Adrenal gland (tissue), 19 donors: ENCODE results near the gene KRTAP5-5. TPM values are rescaled to one million over a fixed set of nuclear protein-coding genes. Genes with fewer than 3 reads are reported as not detected.
"Not testable (repeated sequence)": the region's sequence is repeated elsewhere in the genome, so short reads cannot be mapped to it uniquely, and the experiment has no call there.

Source experiments
- DNase-seq, 7 donors: peaks; one replicate each; pipeline ENCODE4 v3.0.0-alpha.2; 2019 to 2020
- H3K27ac ChIP-seq, 5 donors: fragments of 200-600 bp; sonication (generic) in 4 of 5; 1 replicate in 3 of 5; 2 replicates in 2 of 5; pipeline versions ENCODE4 v1.5.1 to v1.8.0; 2016 to 2020; ENCODE audit warnings: mild to moderate bottlenecking in 1 of 5
- H3K27me3 ChIP-seq: fragments of 200-600 bp; 2 replicates; pipeline ENCODE4 v1.8.0; 2021
- H3K36me3 ChIP-seq, 2 donors: fragments of 200-600 bp; replicated peaks in 1 of 2; 1 replicate in 1 of 2; 2 replicates in 1 of 2; pipeline versions ENCODE4 v1.5.1 to v1.8.0; 2018 to 2022
- H3K4me1 ChIP-seq, 2 donors: fragments of 200-600 bp; replicated peaks in 1 of 2; 1 replicate in 1 of 2; 2 replicates in 1 of 2; pipeline versions ENCODE4 v1.5.1 to v1.8.0; 2018 to 2021
- H3K4me3 ChIP-seq, 4 donors: fragments of 200-600 bp; sonication (generic) in 3 of 4; one replicate each; pipeline ENCODE4 v1.5.1; 2016 to 2018
- H3K9me3 ChIP-seq, 3 donors: fragments of 200-600 bp; sonication (generic) in 1 of 3; replicated peaks in 1 of 3; 1 replicate in 2 of 3; 2 replicates in 1 of 3; pipeline versions ENCODE4 v1.5.1 to v1.8.0; 2016 to 2021
- POLR2A ChIP-seq, 2 donors: fragments of 450-650 bp; IDR thresholded peaks; one replicate each; pipeline ENCODE4 v1.6.1; 2017; ENCODE audit warnings: antibody characterized with exemption in 2 of 2, mild to moderate bottlenecking in 2 of 2, moderate library complexity in 1 of 2
- WGBS, 4 donors: extraction: QIAGEN DNeasy Blood & Tissue Kit in 2 of 4; methylation state at CpG; one replicate each; pipeline versions ENCODE4 v1.1.5 to v1.1.7; 2013 to 2017; 5-methylcytosine and 5-hydroxymethylcytosine counted together
- intact Hi-C, 2 donors: fragments of 100-400 bp; cut with DNase I; formaldehyde crosslinking; loops; one replicate each; pipeline versions ENCODE4 v1.14.1 to v1.15.0; 2022 to 2023
- long read RNA-seq, 10 donors: library from polyadenylated mRNA in 3 of 10; unstranded in 2 of 10; stranded (forward) in 1 of 10; transcript quantifications; one replicate each; pipeline ENCODE4 v2.0.0 and lab custom pipeline, GENCODE V29; 2021 to 2026
- polyA plus RNA-seq, 3 donors: library from polyadenylated mRNA; stranded (reverse); fragments of 200-250 nt in 2 of 3; fragments of 350-450 nt in 1 of 3; fragmentation: Illumina TruSeq in 1 of 3; extraction: RNeasy Lipid Tissue Mini Kit (QIAGEN cat#74804) in 1 of 3; gene quantifications; one replicate each; pipeline ENCODE4 v1.2.3, GENCODE V29; 2013 to 2014
- total RNA-seq, 9 donors: library from RNA; depleted of rRNA in 4 of 9; stranded (reverse); fragments of >200 nt in 4 of 9; fragments of 120-200 nt in 1 of 9; fragmentation: NEBNext Ultra II Directional in 1 of 9; extraction: Animal tissue kit (Norgen Biotek cat#: 25700) in 1 of 9; gene quantifications; one replicate each; pipeline versions ENCODE4 v1.1.0 to v1.2.4, GENCODE V29; 2013 to 2023
- TF ChIP-seq, protein P1 (sequence below), 6 experiments: fragments of 450-650 bp in 4 of 6; fragments of 200-600 bp in 2 of 6; sonication (generic) in 1 of 6; IDR thresholded peaks; 1 replicate in 5 of 6; 2 replicates in 1 of 6; pipeline versions ENCODE4 v1.5.1 to v1.8.0; 2016 to 2021; ENCODE audit warnings: antibody characterized with exemption in 6 of 6, mild to moderate bottlenecking in 2 of 6, moderate library complexity in 1 of 6
- donor health status: healthy with polysubstance abuse.
- donor health status: Bipolar disorder and iron deficiency.
- donor health status: DM: yes; HTN: yes; CAD: no.
- donor health status: DM: no; HTN: no; CAD: no.
- donor health status: DM: no; HTN: no; CAD: no.
- donor health status: DM: yes; HTN: yes; CAD: no.

Gene KRTAP5-5, protein sequence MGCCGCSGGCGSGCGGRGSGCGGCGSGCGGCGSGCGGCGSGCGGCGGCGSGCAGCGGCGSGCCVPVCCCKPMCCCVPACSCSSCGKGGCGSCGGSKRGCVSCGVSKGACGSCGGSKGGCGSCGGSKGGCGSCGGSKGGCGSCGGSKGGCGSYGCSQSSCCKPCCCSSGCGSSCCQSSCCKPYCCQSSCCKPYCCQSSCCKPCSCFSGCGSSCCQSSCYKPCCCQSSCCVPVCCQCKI
- total RNA-seq = not detected
- polyA plus RNA-seq = not detected
- long read RNA-seq, donor 1 = 0 reads
- long read RNA-seq, donor 2 = 0 reads
- long read RNA-seq, donor 3 = 0 reads
- long read RNA-seq, donor 4 = 0 reads
- long read RNA-seq, donor 5 = 0 reads
- long read RNA-seq, donor 6 = 0 reads
- long read RNA-seq, donor 7 = 0 reads
- long read RNA-seq, donor 8 = 0 reads
- long read RNA-seq, donor 9 = 0 reads
- long read RNA-seq, donor 10 = 0 reads

DNA sequence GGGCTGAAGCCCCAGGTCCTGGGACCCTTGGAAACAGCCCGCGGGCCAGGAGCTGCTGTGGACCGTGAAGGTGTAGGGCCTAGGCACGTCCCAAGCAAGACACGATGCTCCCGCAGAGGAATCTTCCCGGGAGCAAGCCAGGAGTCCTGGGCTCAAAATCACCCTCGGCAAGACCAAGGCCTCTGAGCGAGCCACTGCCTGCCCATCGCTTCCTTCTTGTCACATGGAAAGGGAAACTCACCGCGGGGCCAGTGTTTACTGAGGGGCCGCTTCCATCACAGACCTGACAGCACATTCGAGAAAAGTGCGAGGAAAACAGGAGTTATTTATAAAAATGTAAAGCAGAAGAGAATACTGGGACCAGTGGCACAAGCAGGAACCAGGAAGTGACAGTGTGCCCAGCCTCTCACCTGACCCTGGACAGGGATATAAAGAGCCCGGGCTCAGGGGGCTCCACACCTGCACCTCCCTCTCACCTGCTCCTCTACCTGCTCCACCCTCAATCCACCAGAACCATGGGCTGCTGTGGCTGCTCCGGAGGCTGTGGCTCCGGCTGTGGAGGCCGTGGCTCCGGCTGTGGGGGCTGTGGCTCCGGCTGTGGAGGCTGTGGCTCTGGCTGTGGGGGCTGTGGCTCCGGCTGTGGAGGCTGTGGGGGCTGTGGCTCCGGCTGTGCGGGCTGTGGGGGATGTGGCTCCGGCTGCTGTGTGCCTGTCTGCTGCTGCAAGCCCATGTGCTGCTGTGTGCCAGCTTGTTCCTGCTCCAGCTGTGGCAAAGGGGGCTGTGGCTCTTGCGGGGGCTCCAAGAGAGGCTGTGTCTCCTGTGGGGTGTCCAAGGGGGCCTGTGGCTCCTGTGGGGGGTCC, at the start of gene KRTAP5-5:
TSS of gene KRTAP5-5 (plus strand) at position 450 of the 860 bp plus-strand sequence. CDS start at position 516, 66 bp downstream.
- Histone ChIP-seq H3K4me3 (no peak within 1 kb of the TSS), H3K9me3 (no peaks in the 10 kb centered on the region), H3K4me1 (no peaks in the 10 kb centered on the region), H3K27ac (no peak within 1 kb of the TSS), H3K36me3 (no peaks in the 10 kb centered on the region), H3K27me3 (peaks cover 20% of the 10 kb centered on the region)
- intact Hi-C loops = loop anchor here in 1 of 2 donors (5.0 kb wide), 1 partner anchor 82 kb away; no protein-coding TSS in a partner anchor
- no peak for DNase-seq
- 68 to 78% (median 71%) methylated on average over 9 to 25 of the region's 26 CpGs for WGBS, 4 donors
- TF ChIP-seq, protein P1, sequence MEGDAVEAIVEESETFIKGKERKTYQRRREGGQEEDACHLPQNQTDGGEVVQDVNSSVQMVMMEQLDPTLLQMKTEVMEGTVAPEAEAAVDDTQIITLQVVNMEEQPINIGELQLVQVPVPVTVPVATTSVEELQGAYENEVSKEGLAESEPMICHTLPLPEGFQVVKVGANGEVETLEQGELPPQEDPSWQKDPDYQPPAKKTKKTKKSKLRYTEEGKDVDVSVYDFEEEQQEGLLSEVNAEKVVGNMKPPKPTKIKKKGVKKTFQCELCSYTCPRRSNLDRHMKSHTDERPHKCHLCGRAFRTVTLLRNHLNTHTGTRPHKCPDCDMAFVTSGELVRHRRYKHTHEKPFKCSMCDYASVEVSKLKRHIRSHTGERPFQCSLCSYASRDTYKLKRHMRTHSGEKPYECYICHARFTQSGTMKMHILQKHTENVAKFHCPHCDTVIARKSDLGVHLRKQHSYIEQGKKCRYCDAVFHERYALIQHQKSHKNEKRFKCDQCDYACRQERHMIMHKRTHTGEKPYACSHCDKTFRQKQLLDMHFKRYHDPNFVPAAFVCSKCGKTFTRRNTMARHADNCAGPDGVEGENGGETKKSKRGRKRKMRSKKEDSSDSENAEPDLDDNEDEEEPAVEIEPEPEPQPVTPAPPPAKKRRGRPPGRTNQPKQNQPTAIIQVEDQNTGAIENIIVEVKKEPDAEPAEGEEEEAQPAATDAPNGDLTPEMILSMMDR (IDR thresholded peaks at IDR 0.05) = no peak
- TF ChIP-seq POLR2A (IDR thresholded peaks at IDR 0.05) = no peak

DNA sequence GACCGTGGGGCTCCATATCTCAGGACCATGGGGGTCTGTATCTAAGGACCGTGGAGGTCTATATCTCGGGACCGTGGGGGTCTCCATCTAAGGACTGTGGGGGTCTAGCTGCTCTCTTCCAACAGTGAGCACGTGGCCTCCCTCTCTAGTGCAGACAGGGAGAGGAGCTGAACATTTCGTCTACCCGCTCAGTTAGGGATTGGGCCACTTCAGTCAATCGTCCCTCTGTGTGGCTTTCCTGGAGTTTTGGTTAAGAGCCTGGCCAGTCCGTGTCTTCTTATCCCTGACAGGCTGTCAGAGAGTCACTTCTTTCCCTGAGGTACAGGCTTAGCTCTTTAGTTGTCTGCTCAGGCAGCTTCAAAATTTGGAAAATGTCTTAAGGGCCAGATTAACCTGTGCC, 47.6 kb upstream of the KRTAP5-5 start:
- DNase-seq = no peak
- H3K4me1 ChIP-seq = no peaks in the 10 kb centered on the region
- intact Hi-C loops = no loop called here
- WGBS, 4 donors = 58 to 87% (median 79%) methylated on average over 4 to 9 of the region's 9 CpGs
- peaks cover 15% of the 10 kb centered on the region for H3K27me3 ChIP-seq
- H3K4me3 ChIP-seq = no peak overlapping the region
- H3K36me3 ChIP-seq = no peaks in the 10 kb centered on the region
- H3K27ac ChIP-seq = no peak overlapping the region
- no peaks in the 10 kb centered on the region for H3K9me3 ChIP-seq
- no peak for TF ChIP-seq POLR2A (IDR thresholded peaks at IDR 0.05)
- TF ChIP-seq, protein P1 (IDR thresholded peaks at IDR 0.05) = no peak

- H3K36me3 ChIP-seq, H3K27ac ChIP-seq, DNase-seq, H3K4me3 ChIP-seq, H3K4me1 ChIP-seq, intact Hi-C loops, H3K9me3 ChIP-seq: not testable (repeated sequence)
- 63 to 93% (median 71%) methylated on average over 2 of the region's 2 CpGs for WGBS, 4 donors
- H3K27me3 ChIP-seq = peaks cover 15% of the 10 kb centered on the region
Measured at GRCh38 chr11:1582909-1583308, 46.7 kb upstream of the KRTAP5-5 start.

DNA sequence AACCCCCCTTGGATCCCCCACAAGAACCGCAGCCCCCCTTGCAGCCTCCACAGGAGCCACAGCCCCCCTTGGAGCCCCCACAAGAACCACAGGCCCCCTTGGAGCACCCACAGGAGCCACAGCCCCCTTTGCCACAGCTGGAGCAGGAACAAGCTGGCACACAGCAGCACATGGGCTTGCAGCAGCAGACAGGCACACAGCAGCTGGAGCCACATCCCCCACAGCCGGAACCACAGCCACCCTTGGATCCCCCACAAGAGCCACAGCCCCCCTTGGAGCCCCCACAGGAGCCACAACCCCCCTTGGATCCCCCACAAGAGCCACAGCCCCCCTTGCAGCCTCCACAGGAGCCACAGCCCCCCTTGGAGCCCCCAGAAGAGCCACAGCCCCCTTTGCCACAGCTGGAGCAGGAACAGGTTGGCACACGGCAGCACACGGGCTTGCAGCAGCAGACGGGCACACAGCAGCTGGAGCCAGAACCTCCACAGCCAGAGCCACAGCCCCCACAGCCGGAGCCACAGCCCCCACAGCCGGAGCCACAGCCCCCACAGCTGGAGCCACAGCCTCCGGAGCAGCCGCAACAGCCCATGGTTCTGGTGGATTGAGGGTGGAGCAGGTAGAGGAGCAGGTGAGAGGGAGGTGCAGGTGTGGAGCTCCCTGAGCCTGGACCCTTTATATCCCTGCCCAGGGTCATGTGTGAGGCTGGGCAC, 44.8 kb upstream of the KRTAP5-5 start, which contains the start of gene KRTAP5-1:
TSS of gene KRTAP5-1 (minus strand) at position 623 of the 710 bp plus-strand sequence. CDS start at position 589, 34 bp downstream.
- DNase-seq, H3K4me3 ChIP-seq, H3K4me1 ChIP-seq, H3K9me3 ChIP-seq, H3K27ac ChIP-seq, H3K36me3 ChIP-seq, intact Hi-C loops: not testable (repeated sequence)
- WGBS, 4 donors = 58 to 67% methylated on average over 9 of the region's 9 CpGs; no CpG with 5 or more reads in 2 of the 4 donors
- H3K27me3 ChIP-seq = peaks cover 15% of the 10 kb centered on the region
